Stimulated activated CD8-positive, alpha-beta memory T cell treated with anti-CD3 and anti-CD28 coated beads, Interleukin-7, amount 100 ng/mL, for 1 hour (primary cell): ENCODE results near the gene TGFBR3.

ENCODE experiments used
- DNase-seq, 2 donors: peaks; one replicate each; pipeline ENCODE4 v3.0.0-alpha.2; 2020; ENCODE audit warnings: low read depth in 2 of 2

Gene TGFBR3

DNA sequence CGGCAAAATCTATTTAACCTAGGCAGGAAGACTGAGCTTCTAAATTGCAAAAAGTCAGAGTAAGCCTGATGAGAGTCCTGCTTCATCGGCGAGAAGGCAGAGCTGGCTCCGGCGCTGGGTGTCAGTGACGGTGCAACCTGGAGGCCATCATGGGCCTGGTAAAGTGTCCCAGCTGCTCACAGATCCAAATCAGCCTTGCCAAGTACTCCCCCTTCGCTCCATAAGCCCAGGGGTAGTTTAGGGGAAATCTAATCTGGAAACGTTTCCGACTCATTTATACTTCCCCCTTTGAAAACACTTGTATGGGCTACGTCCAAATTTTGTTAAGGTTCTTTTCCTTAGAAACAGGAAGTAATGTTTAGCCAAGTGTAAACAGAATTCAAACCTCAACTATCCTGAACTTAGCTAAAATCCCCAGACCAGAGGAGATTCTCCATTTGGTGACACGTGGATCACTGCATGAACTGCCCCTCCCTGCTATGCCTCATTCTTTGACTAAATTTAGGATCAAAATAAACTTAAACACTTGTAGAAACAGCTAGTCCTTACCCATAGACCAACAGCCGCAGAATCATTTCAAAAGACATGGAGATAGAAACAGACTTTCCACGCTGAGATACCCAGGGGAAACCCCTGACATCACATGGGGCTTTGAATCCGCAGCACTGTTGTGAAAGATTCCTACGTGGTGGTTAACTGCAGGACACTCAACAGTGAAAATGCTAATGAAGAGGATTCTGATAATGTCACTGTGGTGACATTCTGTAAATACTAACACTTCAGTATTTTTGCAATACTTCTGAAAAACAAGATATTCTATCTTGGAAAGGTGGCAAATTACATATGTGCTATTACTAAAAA, 172.7 kb downstream of the TGFBR3 start:
- DNase-seq: peak in 1 of 2 donors; percentile 42

DNA sequence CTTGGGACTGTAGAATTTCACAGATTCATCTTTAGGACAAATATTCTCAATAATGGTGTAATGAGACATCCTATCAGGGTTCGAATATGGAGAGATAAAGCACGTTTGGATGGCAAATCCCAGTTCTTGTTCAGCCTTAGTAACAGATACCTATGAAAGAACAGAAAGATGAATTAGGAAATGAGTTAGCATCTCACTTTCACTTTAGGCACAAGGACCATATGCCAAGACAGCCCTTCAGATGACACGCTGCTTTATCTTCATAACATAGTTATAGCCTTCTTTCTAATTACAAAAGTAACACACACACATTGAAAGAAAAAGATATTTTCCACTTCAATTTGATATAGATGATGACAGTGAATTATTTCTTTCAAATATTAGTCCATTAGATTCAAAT, 173.6 kb downstream of the TGFBR3 start:
- DNase-seq: no peak

DNA sequence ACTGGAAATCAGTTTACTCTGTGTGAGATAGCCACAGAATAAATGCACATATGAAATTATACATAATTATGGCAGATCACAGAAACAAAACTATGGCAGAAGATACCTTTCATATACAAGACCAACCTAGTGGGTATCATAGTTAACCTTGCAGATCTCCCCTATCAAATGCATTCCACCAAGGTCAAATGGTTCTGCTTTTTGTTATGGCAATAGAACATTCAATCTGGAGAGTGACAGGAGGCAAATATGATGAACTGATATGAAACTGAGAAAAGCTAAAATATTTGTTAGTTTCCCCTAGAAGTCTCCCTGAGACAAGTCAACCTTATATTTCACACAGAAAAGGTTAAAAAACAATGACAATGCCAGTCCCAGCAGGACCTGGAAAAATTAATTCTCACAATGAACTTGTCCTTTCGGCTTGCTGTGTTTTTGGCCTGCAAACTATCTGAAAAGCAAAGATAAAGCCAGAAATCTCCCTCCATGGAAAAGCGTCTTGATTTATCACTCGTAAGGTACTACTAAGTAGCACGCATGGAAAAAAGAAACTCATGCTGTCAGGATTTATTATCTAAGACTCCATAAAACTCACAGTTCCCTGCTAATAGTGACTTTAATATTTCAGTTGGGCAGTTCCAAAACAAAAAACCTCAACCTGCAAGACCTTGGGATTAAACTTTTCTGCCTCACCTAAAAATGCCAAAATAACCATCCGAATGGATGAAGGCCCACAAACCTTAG, 174.3 kb downstream of the TGFBR3 start:
- no peak for DNase-seq

DNA sequence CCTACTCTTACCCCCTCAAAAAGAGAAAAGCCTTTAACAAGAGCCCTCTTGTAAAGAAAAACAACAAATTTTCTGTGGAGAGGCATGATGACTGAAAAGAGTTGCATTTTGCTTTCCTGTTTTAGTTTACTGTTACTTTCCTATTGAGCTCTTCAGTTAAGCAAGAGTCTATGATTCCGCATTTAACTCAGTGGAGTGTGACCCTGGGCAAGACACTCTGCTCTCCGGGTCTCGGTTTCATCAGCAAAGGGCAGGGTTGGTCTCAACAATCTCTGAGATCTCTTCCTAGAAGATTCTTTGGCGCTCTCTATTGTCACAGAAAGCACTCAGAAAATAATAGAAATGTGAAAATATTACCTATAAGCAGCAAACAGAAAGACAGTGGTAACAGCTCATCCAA, 175.7 kb downstream of the TGFBR3 start:
- no peak for DNase-seq

DNA sequence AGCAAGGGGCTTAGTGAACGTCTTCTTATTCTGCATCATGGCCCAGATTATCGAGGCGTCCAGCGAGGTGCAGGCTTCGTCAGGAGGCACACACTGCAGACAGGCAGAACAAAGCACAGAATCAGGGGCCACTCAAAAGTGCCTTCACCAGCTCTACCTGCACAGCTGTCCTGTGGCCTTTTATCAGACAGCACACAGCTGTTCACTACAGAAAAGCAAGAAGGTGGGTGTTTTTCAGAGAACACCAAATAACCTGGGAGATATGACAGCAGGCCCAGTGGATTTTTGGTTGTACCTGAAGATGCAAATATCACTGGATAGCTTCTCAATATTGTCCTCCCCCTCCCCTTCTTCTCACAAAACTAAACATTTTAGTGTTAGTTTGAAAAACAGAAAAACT, 177.3 kb downstream of the TGFBR3 start:
- DNase-seq: no peak

DNA sequence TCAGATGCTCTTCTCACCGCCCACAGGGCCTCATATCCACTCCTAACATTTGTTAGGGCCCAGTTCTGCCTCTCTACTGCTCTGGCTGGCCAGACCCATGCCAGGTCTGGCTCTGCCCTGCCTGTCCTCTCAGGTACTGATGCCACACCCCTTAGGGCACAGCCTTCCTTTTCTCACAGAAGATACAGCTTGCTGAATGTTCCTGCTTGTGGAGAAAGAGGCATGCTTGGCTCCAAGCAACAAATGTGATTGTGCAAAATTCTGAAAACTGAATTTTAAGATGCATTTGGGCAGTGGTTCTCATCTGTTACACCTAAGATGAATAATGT, 178.1 kb downstream of the TGFBR3 start:
- no peak for DNase-seq

DNA sequence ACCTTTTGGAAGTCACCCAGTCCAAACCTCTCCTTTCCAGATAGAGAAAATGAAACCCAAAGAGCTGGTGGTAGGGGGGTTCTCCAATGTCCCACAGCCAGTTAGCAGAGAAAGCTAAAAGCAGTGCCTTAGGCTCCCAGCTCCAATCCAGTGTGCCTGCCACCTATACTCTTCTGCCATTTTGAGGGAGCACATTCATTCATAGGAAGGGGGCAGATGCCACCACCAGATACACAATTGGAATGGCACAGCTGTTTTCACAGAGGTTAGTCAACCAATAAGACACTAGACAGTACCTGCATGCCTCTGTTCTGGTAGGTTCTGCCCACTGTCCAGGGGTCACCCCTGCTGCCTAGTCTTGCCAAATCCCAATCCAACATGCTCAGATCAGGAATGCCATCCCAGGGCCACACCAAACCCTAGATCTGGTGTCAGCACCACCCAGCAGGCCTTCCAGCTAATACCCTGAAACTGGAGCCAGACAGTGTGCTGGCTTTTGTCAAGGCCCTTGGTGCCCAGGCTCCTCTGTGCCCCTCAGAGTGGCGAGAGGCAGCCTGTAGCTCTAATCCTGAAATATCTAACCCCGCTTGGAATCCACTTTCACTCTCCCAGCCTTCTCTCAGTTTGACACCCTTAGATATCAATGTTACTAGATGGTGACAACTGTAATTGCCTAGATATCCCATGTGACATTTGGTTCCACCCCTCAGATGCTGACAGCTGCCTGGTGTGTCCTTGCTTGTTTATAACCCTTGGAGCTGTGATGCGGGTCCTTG, 178.6 kb downstream of the TGFBR3 start:
- no peak for DNase-seq

DNA sequence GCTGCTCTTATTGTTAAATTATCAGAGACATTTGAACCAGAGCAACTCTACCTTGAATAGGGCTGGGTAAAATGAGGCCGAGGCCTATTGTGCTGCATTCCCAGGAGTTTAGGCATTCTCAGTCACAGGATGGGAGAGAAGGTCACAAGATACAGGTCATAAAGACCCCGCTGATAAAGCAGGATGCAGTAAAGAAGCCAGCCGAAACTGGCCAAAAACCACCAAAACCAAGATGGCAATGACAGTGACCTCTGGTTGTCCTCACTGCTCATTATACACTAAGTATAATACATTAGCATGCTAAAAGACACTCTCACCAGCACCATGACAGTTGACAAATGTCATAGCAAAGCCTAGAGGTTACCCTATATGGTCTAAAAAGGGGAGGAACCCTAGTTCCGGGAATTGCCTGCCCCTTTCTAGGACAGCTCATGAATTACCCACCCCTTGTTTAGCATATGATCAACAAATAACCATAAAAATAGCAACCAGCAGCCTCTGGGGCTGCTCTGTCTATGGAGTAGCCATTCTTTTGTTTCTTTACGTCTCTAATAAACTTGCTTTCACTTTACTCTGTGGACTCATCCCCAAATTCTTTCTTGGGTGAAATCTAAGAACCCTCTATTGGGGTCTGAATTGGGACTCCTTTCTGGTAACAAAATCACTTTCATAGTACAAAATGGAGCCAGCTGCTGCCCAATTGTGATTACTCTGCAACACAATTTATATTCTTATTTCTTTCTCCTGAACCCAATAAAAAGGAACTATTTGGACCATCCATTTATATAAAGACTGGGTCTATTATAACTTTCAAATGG, 179.6 kb downstream of the TGFBR3 start:
- no peak for DNase-seq

DNA sequence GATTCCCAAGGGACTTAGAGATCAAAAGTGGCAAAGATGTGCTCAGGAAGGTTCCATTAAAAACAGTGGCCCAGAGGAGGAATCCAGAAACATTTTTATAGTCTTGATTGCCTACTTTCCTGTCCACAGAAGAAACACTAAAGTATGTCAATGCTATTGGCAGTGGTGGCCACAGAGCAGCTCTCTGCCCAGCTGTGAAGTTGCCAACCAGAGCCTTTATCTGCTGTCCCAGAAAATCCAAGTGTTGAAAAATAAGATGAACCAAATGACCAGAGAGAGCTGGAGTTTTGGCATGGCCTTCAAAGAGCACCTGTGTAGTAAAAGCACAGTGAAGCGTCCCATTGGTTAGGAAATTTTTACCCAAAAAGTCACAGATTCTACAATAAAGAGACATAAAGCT, 181.2 kb downstream of the TGFBR3 start:
- DNase-seq: no peak

DNA sequence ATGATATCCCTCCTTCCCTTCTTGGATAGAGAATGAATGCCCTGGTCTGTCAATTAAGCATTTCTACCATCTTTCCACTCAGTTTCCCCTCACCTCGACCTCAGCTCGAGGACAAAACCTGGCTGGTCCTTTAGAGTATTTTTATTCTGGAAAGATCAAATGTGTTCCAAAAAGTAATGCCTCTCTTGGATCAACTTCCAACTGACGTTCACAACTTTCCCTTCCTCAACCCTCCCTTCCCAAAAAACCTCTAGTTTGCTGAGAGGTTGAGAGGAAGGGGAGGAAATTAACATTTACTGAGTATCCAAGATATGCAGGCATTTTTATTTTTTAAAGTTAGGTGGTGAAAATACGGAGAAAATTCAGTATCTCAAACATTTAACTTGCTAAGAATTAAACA, 182.9 kb downstream of the TGFBR3 start:
- no peak for DNase-seq

DNA sequence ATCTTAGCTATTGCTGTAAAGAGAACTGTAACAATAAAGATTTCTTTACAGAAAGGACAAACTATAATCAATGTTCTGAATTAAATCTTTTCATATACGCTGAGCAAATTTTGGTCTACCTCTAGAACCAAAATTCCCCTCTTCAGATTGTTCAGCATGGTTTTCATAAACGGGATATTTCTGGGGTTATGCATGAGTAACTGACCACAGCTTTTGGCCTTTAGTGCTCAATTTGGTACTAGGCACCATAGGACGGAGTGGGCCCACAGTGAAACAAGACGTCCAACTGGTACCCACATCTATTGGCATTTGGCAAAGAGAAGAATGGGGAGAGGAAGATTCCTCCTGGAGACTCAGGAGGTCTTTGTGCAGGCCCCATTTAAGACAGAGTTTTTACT, 184.5 kb downstream of the TGFBR3 start:
- no peak for DNase-seq

DNA sequence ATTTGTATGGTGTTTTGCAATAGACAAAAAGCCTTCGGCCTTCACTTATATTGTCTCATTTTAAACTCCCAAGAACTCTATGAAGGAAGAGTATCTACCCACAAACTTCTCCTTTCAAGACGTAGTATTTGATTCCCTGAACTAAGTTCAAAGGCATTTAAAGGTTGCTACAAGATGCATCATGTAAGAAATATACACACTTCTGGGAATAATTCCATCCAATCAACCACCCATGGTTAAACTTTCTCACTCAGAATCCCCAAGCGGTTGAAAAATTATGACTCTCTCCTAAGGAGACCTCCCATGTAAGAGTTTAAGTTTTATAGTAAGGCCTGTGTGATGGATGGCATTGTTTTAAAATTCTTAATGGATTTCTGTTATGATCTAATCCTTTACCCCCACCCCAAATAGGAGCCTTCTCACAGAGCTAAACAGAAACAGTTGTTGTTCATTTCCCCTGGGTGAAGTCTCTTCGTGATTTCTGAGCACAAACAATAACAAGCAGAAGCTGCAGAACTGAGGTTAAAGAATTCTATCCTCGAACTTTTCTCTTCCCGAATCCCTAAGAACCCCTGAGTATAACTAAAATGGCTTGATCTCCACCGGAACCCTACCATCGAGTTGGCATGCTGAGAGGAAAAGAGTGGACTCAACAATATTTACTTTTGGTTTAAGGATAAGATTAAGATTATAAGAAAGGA, 185.0 kb downstream of the TGFBR3 start:
- DNase-seq: no peak

DNA sequence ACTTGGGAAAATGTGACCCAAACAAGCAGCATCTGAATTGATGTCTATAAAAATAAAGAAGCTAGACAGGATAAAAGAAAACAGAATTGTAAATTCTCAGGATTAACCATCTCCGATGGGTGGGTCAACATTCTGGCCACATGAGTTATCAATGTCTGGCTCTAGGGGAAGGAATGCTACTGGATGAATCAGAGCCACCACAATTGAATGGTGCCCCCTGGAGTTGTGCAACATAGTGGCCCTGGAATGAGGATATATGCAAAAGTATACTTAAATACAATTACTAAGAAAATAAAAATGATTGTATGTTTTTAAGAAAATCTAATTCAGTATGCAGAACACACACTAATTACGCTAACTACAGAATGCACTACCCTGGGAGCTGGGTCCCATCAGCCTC, 185.6 kb downstream of the TGFBR3 start:
- DNase-seq: no peak

DNA sequence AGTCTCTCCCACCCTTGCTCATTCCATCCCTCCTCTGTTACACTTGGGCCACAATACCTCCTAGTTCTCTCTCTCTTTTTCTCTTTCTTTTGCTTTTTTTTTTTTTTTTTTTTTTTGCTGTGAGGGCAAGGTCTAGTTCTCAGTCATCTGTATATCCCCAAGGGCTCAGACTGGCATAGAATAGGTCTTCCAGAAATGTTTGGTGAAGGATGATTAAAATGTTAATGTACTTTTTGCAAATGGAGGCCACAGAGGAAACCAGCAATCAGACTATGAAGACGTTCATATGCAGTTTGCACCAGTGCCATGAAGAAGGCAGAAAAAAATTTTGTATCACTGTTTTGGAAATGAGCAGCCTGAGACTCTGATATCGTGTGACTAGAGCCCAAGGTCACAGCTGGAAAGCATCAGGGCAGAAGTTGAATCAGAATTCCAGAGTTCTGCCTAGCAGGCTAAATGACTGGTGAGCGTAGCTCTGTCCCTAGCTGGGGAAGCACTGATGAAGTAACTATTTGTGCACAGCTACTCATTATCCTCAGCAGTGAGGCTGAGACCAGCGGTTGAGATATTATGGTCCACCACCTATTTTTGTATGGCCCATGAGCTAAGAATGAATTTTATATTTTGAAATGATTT, 186.5 kb downstream of the TGFBR3 start:
- DNase-seq: no peak

DNA sequence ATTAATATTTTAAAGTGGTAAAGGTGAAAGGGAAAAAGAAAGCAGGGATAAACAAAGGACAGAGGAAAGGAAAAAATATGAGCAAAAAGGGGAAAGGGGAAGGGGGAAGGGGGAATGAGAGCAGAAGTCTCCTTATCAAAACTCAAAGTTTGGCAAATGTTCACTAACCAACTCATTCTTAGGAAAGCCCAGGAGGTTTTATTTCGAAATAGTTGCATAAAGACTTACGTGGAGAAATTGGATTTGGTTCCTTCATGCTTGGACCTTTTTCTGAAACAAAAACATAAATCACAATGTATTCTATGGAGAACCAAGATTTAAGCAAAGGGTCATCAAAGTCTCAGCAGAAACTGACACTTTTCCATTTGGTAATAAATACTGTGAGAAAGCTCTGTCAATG, 188.1 kb downstream of the TGFBR3 start:
- no peak for DNase-seq

DNA sequence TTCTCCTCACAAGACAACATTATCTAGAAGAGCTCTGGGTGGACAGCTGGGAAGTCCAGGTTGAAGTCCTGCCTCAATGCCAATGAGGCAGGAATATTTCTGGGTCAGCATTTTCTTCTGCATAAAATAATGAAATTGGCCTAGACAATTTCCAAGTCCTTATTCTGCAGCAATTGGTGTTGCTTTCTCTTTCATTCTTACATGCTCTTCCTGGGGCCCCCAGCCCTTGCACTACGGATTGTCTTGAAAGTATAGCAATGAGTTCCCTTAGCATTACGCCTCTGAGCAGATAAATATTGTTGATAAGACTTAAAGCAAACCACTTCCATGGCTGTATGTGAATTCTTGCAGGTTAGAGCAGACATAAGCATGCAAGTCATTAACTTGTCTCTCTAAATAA, 188.5 kb downstream of the TGFBR3 start:
- no peak for DNase-seq

DNA sequence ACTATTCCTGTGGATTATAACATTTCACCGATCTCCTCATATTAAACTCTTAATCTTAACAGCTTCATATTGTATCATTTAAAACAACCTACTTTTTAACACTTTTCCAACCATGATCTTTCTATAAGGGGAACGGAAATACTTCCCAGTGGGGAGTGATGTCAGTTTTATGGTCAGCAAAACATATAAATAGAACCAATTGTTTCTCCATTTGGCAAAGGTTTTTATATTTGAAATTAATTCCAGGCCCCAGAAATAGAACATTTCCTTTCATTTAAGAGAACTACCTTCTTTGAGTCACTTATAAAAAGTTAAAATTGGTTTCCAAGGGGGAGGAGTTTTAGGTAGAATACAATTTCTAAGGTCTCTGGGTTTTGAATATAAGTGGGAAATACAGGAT, 189.6 kb downstream of the TGFBR3 start:
- no peak for DNase-seq

DNA sequence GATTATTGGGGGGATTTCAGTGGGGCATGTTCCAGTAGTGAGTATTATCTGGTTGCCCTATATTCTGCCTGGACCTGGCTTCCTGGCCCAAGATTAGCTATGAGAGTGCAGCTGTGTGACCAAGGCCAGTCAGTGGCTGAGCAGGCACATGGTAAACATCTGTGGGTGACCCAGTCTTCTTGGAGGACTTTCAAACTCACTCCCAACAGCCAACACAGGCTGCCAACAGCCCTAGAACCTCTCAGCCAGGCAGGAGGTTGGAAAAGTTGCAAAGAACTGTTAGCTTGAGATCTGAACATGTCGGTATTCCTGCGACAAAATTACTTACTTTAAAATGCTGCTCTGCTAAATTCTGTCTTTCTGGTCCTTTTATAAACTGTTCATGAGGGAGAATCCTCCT, 192.4 kb downstream of the TGFBR3 start:
- DNase-seq: no peak

DNA sequence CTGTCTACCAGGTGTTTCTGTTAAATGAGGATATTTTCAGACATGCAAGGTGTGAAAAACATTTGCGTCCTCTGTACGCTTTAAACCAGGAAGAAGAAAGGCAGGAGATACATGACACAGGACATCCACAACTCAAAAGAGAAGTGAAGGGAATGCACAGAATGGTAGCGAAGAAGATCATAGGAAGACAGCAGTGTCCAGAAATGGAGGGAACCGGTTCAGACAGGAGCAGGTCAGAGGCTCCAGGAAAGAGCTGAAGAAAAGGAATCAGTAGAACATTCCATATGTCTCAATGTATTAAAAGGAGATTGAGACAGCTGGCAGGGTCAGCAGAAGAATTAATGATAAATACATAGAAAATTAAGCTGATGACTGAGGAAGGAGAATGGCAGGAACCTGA, 194.4 kb downstream of the TGFBR3 start:
- DNase-seq: no peak

DNA sequence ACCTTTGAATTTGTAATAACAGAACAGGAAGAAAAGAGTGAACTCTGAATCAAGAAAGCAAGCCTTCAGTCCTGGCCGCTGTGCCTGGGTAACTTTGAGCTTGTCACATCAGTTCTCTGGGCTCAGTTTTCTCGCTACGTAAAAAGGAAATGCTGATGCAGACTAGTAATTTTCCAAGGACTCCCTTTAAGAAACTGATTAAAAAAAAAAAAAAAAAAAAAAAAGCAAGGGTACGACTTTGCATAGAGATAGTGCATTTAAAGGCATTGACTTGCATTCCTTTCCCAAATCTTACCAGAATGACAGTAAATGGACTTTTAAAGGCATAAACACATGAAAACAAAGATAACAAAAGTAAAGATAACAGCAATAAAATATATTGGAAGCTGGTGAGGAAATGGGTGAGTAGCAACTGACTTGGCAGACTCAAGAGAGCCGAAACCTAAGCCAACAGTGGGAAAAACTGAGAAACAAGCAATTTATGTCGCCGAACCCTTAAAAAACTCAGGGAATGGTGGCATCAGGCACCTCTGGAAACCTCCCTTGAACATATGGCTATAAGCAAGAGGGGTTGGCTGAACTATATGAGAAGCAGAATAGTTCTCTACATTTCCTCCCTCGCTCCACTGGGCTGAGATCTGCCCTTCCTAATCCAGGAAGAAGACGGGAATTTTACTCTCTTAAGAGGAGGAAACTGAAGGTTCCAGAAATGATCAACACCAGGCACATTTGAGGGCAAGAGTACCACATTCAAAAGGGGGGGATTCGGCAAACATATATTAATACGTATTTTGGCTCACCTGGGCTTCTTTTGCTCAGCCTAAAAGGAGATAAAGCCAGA, 196.1 kb downstream of the TGFBR3 start:
- DNase-seq: no peak
